ENCODE measurements around the gene SNX1. TPM values are rescaled to one million over a fixed set of nuclear protein-coding genes. Genes with fewer than 3 reads are reported as not detected.

SNX1 gene
- total and polyA plus RNA-seq, 2 of the 13 experiments (the other 11 are each of a cell fraction or from before 2014, with no cell fraction given): 29.3 to 60.1 TPM

- POLR2A ChIA-PET: interaction anchor here (2.0 to 4.1 kb wide), 3 partner anchors 9 to 82 kb away, joined by 7 to 52 read pairs (median 14); partner anchors contain the start of genes CIAO2A and PPIB
- TF ChIP-seq ZNF343 (CRISPR knock-in tag; IDR thresholded peaks at IDR 0.05): no peak
- TF ChIP-seq NR2F6 (IDR thresholded peaks at IDR 0.05): no peak
- peak; percentile 18; the same call in 1 of the 2 replicates for TF ChIP-seq NR2F6 (CRISPR knock-in tag; IDR thresholded peaks at IDR 0.05)
- TF ChIP-seq SMAD3 (CRISPR knock-in tag; IDR thresholded peaks at IDR 0.05): peak; percentile 55; the same call in 1 of the 2 replicates
- peak; percentile 39; the same call in 1 of the 2 replicates for TF ChIP-seq MYPOP (CRISPR knock-in tag; IDR thresholded peaks at IDR 0.05)
- peak; percentile 52; the same call in 1 of the 2 replicates for TF ChIP-seq ZNF768 (CRISPR knock-in tag; IDR thresholded peaks at IDR 0.05)
- TF ChIP-seq RXRB (CRISPR knock-in tag; IDR thresholded peaks at IDR 0.05; ENCODE audit: borderline replicate concordance): peak; percentile 31; the same call in 1 of the 2 replicates
- TF ChIP-seq RELA (CRISPR knock-in tag; IDR thresholded peaks at IDR 0.05): no peak
- peak; percentile 53; the same call in 1 of the 2 replicates for TF ChIP-seq NR2C2 (CRISPR knock-in tag; IDR thresholded peaks at IDR 0.05; ENCODE audit: borderline replicate concordance)
- TF ChIP-seq AGO1 (IDR thresholded peaks at IDR 0.05; ENCODE audit: low read depth, low read length, poor library complexity, severe bottlenecking): peak; percentile 98
- peak; percentile 89; the same call in 1 of the 2 replicates for TF ChIP-seq ZNF235 (CRISPR knock-in tag; IDR thresholded peaks at IDR 0.05; ENCODE audit: borderline replicate concordance)
- TF ChIP-seq STAG1 (CRISPR knock-in tag; IDR thresholded peaks at IDR 0.05): peak; percentile 83
- TF ChIP-seq IRF1 (CRISPR knock-in tag; IDR thresholded peaks at IDR 0.05; ENCODE audit: low read depth): no peak
- peak; percentile 59; the same call in 1 of the 2 replicates for TF ChIP-seq GMEB1 (CRISPR knock-in tag; IDR thresholded peaks at IDR 0.05; ENCODE audit: borderline replicate concordance)
- TF ChIP-seq CHD2 (IDR thresholded peaks at IDR 0.05; ENCODE audit: low read depth, low read length): 0 out of 2 replicates have a peak, but pooled peaks have one; percentile 14
- peak; percentile 73; the same call in 1 of the 2 replicates for TF ChIP-seq ZNF772 (CRISPR knock-in tag; IDR thresholded peaks at IDR 0.05)
- TF ChIP-seq PTBP1 (IDR thresholded peaks at IDR 0.05; ENCODE audit: low read depth, low read length, poor library complexity, severe bottlenecking): peak; percentile 80
- TF ChIP-seq ATF2 (CRISPR knock-in tag; IDR thresholded peaks at IDR 0.05): peak; percentile 24; the same call in 1 of the 2 replicates
Measured at GRCh38 chr15:64153480-64154367, 57.9 kb downstream of the SNX1 start.

More at GRCh38 chr15:64153480-64154367, 57.9 kb downstream of the SNX1 start:
- H3K9ac ChIP-seq (ENCODE audit: insufficient read depth, low read depth, low read length): no peak overlapping the region
- no peak overlapping the region for H2AFZ ChIP-seq (ENCODE audit: low read length)
- no peaks in the 10 kb centered on the region for H3K9me3 ChIP-seq (ENCODE audit: low read length)
- in situ Hi-C loops (cut with HindIII; ENCODE audit: extremely low pct_ligation_motif_present, low pct_unique_long_range_greater_than_20kb): loop anchor here (5.0 kb wide), 1 partner anchor 56 kb away; the partner anchor contains the start of gene SNX1
- peak; percentile 77 for DNase-seq (ENCODE audit: low spot score)
- no peak overlapping the region for H3K4me3 ChIP-seq (replicated peaks in 1 of 3; ENCODE audit: insufficient read depth in 1 of 3, low read depth in 2 of 3, low read length in 3 of 3)
- 35% methylated on average over 11 of the region's 12 CpGs for WGBS (ENCODE audit: low lambda C conversion rate)
- CTCF ChIA-PET (ENCODE audit: low intra/inter-chr PET ratio, low total read pairs): interaction anchor here (0.7 kb wide), 1 partner anchor 58 kb away, joined by 4 read pairs; the partner anchor contains the start of gene SNX1
- H3K36me3 ChIP-seq (replicated peaks in 1 of 2; ENCODE audit: control insufficient read depth in 1 of 2, insufficient read depth in 2 of 2, low read length in 2 of 2): peaks cover 23 to 31% of the 10 kb centered on the region in 2 experiments
- H4K20me1 ChIP-seq (ENCODE audit: insufficient read depth, low read length): peaks cover 33% of the 10 kb centered on the region
- BruUV-seq (replicated peaks): no TSS peak
- peak overlapping the region; percentile 21 for H3K4me2 ChIP-seq (ENCODE audit: low read depth, low read length)
- peaks cover 3% of the 10 kb centered on the region for H3K79me2 ChIP-seq (ENCODE audit: insufficient read depth, low read length)
- ATAC-seq: peak; percentile 73
- FAIRE-seq: peak; percentile 42
- intact Hi-C loops (cut with micrococcal nuclease; ENCODE audit: unreplicated experiment): loop anchor here (2.0 kb wide), 1 partner anchor 57 kb away; no protein-coding TSS in a partner anchor
- peak overlapping the region; percentile 35 for H3K27ac ChIP-seq (ENCODE audit: extremely low read length, insufficient read depth, low read length)
- no peaks in the 10 kb centered on the region for H3K27me3 ChIP-seq (ENCODE audit: control insufficient read depth in 1 of 2, insufficient read depth in 2 of 2, low read length in 2 of 2)
- H3K4me1 ChIP-seq (ENCODE audit: insufficient read depth, low read length): peaks cover 43% of the 10 kb centered on the region

Measured in HepG2 (cell line).